Vagina (tissue), 2 donors: Measurements from ENCODE around the gene YES1. TPM values are rescaled to one million over a fixed set of nuclear protein-coding genes. Genes with fewer than 3 reads are reported as not detected.
"Not testable (repeated sequence)": the region's sequence is repeated elsewhere in the genome, so short reads cannot be mapped to it uniquely, and the experiment has no call there.

Experiments
- DNase-seq, 2 donors: peaks; one replicate each; pipeline ENCODE4 v3.0.0-alpha.2; 2017; ENCODE audit errors: extremely low spot score in 2 of 2
- H3K27ac ChIP-seq: fragments of 200-600 bp; sonication (generic); one replicate; pipeline ENCODE4 v1.5.1; 2019
- H3K27me3 ChIP-seq: fragments of 200-600 bp; sonication (generic); one replicate; pipeline ENCODE4 v1.5.1; 2019
- H3K36me3 ChIP-seq, 2 donors: fragments of 200-600 bp; sonication (generic); one replicate each; pipeline ENCODE4 v1.5.1; 2017 to 2019
- H3K4me1 ChIP-seq: fragments of 200-600 bp; sonication (generic); one replicate; pipeline ENCODE4 v1.5.1; 2019
- H3K4me3 ChIP-seq, 2 donors: fragments of 200-600 bp; sonication (generic); 1 replicate in 1 of 2; 2 replicates in 1 of 2; pipeline ENCODE4 v1.5.1; 2016 to 2019
- H3K9me3 ChIP-seq: fragments of 200-600 bp; sonication (generic); one replicate; pipeline ENCODE4 v1.5.1; 2019
- CTCF ChIP-seq, 3 experiments: fragments of 450-650 bp in 2 of 3; fragments of 200-600 bp in 1 of 3; sonication (generic) in 1 of 3; IDR thresholded peaks; one replicate each; pipeline ENCODE4 v1.5.1; 2017 to 2019; ENCODE audit warnings: antibody characterized with exemption in 3 of 3, mild to moderate bottlenecking in 2 of 3, moderate library complexity in 2 of 3
- POLR2A ChIP-seq, 2 donors: fragments of 450-650 bp; IDR thresholded peaks; one replicate each; pipeline ENCODE4 v1.6.1; 2017; ENCODE audit warnings: antibody characterized with exemption in 2 of 2, mild to moderate bottlenecking in 2 of 2, moderate library complexity in 2 of 2
- POLR2AphosphoS5 ChIP-seq, 2 donors: sonication (generic); formaldehyde crosslinking; IDR thresholded peaks; one replicate each; pipeline ENCODE4 v1.9.0; 2017; ENCODE audit warnings: antibody characterized with exemption in 2 of 2, mild to moderate bottlenecking in 2 of 2, low read depth in 1 of 2; ENCODE audit not compliant: insufficient read depth in 1 of 2
- intact Hi-C: fragments of 100-400 bp; cut with DNase I; formaldehyde crosslinking; loops from one replicate; pipeline ENCODE4 v1.15.1; 2023
- total RNA-seq: library from RNA; depleted of rRNA; stranded (reverse); fragments of >200 nt; gene quantifications from one replicate; pipeline ENCODE4 v1.2.3, GENCODE V29; 2016

YES1 gene
- total RNA-seq, 1 donor from 2014 or later = 92.1 TPM

DNA sequence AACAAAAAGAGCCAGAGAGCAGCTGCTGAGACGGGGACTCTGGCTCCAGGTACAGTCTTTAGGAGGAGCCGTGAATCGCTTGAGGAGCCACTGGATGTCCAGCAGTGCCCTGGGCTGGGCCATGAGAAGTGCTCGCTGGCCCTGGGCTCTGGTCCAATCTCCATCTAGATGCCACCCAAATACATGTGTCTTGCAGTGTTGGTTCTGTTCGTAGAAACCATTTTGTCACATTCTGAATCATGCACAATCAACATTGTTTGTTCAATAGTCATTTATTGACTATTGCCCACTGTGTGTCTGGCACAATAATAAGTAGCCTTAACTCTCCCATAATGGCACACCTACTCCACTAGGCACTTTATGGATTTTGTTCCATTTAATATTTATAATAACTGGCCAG, 128.5 kb downstream of the YES1 start:
- DNase-seq = no peak

DNA sequence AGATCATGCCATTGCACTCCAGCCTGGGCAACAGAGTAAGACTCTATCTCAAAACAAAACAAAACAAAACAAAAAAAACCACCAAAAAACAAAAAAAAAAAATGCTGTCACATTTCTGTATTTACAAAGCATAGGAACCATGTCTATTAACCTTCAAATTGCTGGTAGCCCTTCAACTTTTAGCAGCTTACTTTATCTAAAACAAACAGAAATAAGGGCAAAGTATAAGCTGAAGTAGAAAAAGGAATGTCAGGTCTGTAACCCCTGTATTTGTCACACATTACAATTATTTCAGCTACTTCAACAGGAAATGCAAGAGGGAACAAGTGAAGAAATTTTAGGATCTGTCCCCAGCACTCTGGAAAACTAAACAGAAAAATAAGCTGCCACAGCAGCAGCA, 129.2 kb downstream of the YES1 start:
- DNase-seq = no peak
- intact Hi-C loops = no loop called here
- no peaks in the 10 kb centered on the region for H3K4me1 ChIP-seq
- no peaks in the 10 kb centered on the region for H3K9me3 ChIP-seq
- H3K27me3 ChIP-seq = no peaks in the 10 kb centered on the region
- peaks cover 0 to 33% of the 10 kb centered on the region in 2 donors for H3K36me3 ChIP-seq
- TF ChIP-seq CTCF (IDR thresholded peaks at IDR 0.05) = no peak
- no peak for TF ChIP-seq POLR2AphosphoS5 (IDR thresholded peaks at IDR 0.05; ENCODE audit: insufficient read depth in 1 of 2, low read depth in 1 of 2)
- TF ChIP-seq POLR2A (IDR thresholded peaks at IDR 0.05) = no peak
- H3K4me3 ChIP-seq = no peak overlapping the region
- H3K27ac ChIP-seq = no peak overlapping the region

More for the DNA sequence above, 128.5 kb downstream of the YES1 start:
- H3K36me3 ChIP-seq = peaks cover 0 to 27% of the 10 kb centered on the region in 2 donors
- H3K4me1 ChIP-seq = no peaks in the 10 kb centered on the region
- intact Hi-C loops = no loop called here
- H3K4me3 ChIP-seq = no peak overlapping the region
- H3K9me3 ChIP-seq = no peaks in the 10 kb centered on the region
- TF ChIP-seq CTCF (IDR thresholded peaks at IDR 0.05) (no peak), POLR2A (IDR thresholded peaks at IDR 0.05) (no peak), POLR2AphosphoS5 (IDR thresholded peaks at IDR 0.05; ENCODE audit: insufficient read depth in 1 of 2, low read depth in 1 of 2) (no peak)
- H3K27me3 ChIP-seq = no peaks in the 10 kb centered on the region
- no peak overlapping the region for H3K27ac ChIP-seq

DNA sequence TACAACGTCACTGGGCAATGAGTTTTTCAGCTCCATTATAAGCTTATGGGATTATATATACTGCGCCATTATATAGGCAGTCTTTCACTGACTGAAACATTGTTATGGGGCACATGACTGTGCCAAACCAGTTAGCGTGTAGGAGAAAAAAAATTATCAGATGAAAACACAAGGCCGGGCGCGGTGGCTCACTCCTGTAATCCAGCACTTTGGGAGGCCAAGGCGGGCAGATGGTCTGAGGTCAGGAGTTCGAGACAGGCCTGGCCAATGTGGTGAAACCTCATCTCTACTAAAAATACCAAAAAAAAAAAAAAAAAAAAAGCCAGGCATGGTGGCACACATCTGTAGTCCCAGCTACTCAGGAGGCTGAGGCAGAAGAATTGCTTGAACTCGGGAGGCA, 129.6 kb downstream of the YES1 start:
- peaks cover 0 to 36% of the 10 kb centered on the region in 2 donors for H3K36me3 ChIP-seq
- H3K27me3 ChIP-seq, intact Hi-C loops, H3K27ac ChIP-seq, H3K4me1 ChIP-seq, H3K4me3 ChIP-seq, H3K9me3 ChIP-seq, DNase-seq: not testable (repeated sequence)

- H3K27me3 ChIP-seq = no peaks in the 10 kb centered on the region
- intact Hi-C loops = no loop called here
- no peak for DNase-seq
- peaks cover 0 to 36% of the 10 kb centered on the region in 2 donors for H3K36me3 ChIP-seq
- TF ChIP-seq POLR2A (IDR thresholded peaks at IDR 0.05) = no peak
- TF ChIP-seq POLR2AphosphoS5 (IDR thresholded peaks at IDR 0.05; ENCODE audit: insufficient read depth in 1 of 2, low read depth in 1 of 2) = no peak
- TF ChIP-seq CTCF (IDR thresholded peaks at IDR 0.05) = no peak
- no peak overlapping the region for H3K4me3 ChIP-seq
- H3K4me1 ChIP-seq = no peaks in the 10 kb centered on the region
- H3K9me3 ChIP-seq = no peaks in the 10 kb centered on the region
- H3K27ac ChIP-seq = no peak overlapping the region
These were observed 130.1 kb downstream of the YES1 start for GRCh38 chr18:681985-682384.

DNA sequence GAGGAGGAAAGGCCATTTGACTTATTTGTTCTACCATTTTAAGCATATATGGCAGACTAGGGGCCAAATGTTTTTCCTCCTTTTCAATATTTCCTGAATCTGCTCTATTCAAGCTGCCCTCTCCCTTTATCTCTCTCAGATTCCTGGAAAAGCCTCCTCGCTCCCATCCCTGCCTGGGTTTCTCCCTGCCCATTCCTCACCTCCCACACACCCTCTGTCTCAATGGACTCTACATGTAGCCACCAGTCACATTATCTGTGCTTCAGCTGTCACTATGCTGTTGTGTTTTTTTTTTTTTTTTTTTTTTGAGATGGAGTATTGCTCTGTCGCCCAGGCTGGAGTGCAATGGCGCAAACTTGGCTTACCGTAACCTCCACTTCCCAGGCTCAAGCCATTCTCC, 131.7 kb downstream of the YES1 start:
- Histone ChIP-seq H3K4me1 (no peaks in the 10 kb centered on the region), H3K4me3 (no peak overlapping the region), H3K27me3 (no peaks in the 10 kb centered on the region), H3K36me3 (peaks cover 0 to 47% of the 10 kb centered on the region in 2 donors), H3K27ac (no peak overlapping the region), H3K9me3 (no peaks in the 10 kb centered on the region)
- TF ChIP-seq CTCF (IDR thresholded peaks at IDR 0.05) (no peak), POLR2A (IDR thresholded peaks at IDR 0.05) (no peak), POLR2AphosphoS5 (IDR thresholded peaks at IDR 0.05; ENCODE audit: insufficient read depth in 1 of 2, low read depth in 1 of 2) (no peak)
- intact Hi-C loops = no loop called here
- no peak for DNase-seq

DNA sequence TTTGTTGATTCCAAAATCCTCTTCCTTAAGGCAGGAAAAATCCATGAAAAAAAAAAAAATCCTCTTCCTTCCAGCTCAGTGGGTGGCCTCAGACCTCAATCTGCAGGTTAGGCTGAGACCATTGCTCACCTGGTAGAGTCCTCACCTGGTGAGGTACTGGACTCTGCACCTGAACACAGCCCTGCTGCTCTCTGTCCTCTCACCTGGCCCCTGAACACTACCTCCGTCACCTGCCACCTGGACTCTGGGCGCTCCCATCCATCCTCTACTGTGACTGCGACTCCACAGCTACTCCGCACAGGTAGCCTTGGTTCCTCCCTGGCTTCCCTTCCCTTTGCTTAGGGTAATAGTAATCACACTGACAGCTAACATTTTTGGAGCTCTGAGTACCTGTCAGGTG, 132.5 kb downstream of the YES1 start:
- no peak overlapping the region for H3K27ac ChIP-seq
- H3K27me3 ChIP-seq = no peaks in the 10 kb centered on the region
- no peaks in the 10 kb centered on the region for H3K9me3 ChIP-seq
- no peak overlapping the region for H3K4me3 ChIP-seq
- DNase-seq = no peak
- no peak for TF ChIP-seq POLR2AphosphoS5 (IDR thresholded peaks at IDR 0.05; ENCODE audit: insufficient read depth in 1 of 2, low read depth in 1 of 2)
- no peak for TF ChIP-seq POLR2A (IDR thresholded peaks at IDR 0.05)
- no peak for TF ChIP-seq CTCF (IDR thresholded peaks at IDR 0.05)
- H3K36me3 ChIP-seq = peaks cover 0 to 52% of the 10 kb centered on the region in 2 donors
- no peaks in the 10 kb centered on the region for H3K4me1 ChIP-seq
- intact Hi-C loops = no loop called here
